Measurements from ENCODE around the gene KAT6B. TPM values are rescaled to one million over a fixed set of nuclear protein-coding genes. Genes with fewer than 3 reads are reported as not detected.

KAT6B gene
- total and polyA plus RNA-seq, 2 donors from 2014 or later, result 2.9 to 34.2 TPM

DNA sequence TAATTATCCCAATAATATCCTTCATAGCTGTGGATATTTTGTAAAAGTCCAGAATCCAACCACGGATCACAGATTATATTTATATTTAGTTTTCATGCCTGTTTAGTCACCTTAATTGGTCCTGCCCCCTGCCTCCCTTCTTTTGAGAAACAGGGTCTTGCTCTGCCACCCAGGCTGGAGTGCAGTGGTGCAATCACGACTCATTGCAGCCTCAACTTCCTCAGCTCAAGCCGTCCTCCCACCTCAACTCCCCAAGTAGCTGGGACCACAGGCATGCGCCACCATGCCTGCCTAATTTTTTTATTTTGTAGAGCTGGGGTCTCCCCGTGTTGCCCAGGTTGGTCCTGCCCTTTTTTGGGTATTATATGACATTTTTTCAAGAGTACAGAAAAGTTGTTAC lies 129.4 kb downstream of the KAT6B start:
- FAIRE-seq (no peak), DNase-seq (no peak)
- TF ChIP-seq, protein P1, sequence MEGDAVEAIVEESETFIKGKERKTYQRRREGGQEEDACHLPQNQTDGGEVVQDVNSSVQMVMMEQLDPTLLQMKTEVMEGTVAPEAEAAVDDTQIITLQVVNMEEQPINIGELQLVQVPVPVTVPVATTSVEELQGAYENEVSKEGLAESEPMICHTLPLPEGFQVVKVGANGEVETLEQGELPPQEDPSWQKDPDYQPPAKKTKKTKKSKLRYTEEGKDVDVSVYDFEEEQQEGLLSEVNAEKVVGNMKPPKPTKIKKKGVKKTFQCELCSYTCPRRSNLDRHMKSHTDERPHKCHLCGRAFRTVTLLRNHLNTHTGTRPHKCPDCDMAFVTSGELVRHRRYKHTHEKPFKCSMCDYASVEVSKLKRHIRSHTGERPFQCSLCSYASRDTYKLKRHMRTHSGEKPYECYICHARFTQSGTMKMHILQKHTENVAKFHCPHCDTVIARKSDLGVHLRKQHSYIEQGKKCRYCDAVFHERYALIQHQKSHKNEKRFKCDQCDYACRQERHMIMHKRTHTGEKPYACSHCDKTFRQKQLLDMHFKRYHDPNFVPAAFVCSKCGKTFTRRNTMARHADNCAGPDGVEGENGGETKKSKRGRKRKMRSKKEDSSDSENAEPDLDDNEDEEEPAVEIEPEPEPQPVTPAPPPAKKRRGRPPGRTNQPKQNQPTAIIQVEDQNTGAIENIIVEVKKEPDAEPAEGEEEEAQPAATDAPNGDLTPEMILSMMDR (IDR thresholded peaks at IDR 0.05; ENCODE audit: borderline replicate concordance, extremely low read depth, insufficient read depth), result no peak
- Histone ChIP-seq H3K4me3 (ENCODE audit: low read length in 3 of 3) (no peak overlapping the region), H3K27ac (ENCODE audit: low read depth in 2 of 2, low read length in 2 of 2) (no peak overlapping the region), H3K9me3 (ENCODE audit: control insufficient read depth in 2 of 3, insufficient read depth in 1 of 3, low read length in 3 of 3) (no peaks in the 10 kb centered on the region), H3K27me3 (ENCODE audit: control insufficient read depth, insufficient read depth, low read length) (no peaks in the 10 kb centered on the region), H3K36me3 (ENCODE audit: control insufficient read depth in 2 of 3, insufficient read depth in 3 of 3, low read length in 3 of 3) (no peaks in the 10 kb centered on the region), H3K9ac (ENCODE audit: low read length in 3 of 3) (no peak overlapping the region), H3K4me1 (ENCODE audit: control insufficient read depth in 2 of 3, insufficient read depth in 2 of 3, low read depth in 1 of 3, low read length in 3 of 3) (peaks cover 0 to 9% (median 0%) of the 10 kb centered on the region in 3 donors)
- intact Hi-C loops (cut with DNase I), result no loop called here

DNA sequence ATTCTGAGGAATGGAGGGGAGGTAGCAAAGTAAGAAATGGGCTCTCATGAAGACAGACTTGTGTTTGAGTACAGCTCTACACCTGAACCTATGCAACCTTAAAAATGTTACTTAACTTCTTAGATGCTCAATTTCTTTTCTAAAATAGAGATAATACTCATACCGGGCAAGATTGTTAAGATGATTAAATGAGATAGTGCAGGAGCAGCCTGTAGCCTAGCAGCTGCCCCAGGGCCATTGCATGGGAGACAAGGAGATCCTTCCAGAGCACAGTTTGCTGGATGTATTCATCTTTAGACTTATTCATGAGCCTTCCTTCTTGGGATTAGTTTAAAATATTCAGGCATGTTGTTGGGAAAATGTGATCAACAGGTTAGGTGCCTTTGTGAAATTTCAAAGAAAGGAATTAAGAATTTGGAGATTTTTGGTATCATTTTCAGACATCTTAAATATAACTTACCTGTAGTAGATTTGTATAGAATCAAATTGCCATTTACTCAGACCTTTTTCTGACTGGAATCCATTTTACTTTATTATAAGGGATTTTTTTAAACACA lies 130.2 kb downstream of the KAT6B start:
- H3K27ac ChIP-seq (ENCODE audit: low read depth in 2 of 2, low read length in 2 of 2), result no peak overlapping the region
- TF ChIP-seq, protein P1 (IDR thresholded peaks at IDR 0.05; ENCODE audit: borderline replicate concordance, extremely low read depth, insufficient read depth), result no peak
- intact Hi-C loops (cut with DNase I), result no loop called here
- FAIRE-seq, result no peak
- H3K9ac ChIP-seq (ENCODE audit: low read length in 3 of 3), result no peak overlapping the region
- DNase-seq, result no peak
- no peak overlapping the region for H3K4me3 ChIP-seq (ENCODE audit: low read length in 3 of 3)
- no peaks in the 10 kb centered on the region for H3K36me3 ChIP-seq (ENCODE audit: control insufficient read depth in 2 of 3, insufficient read depth in 3 of 3, low read length in 3 of 3)
- no peaks in the 10 kb centered on the region for H3K27me3 ChIP-seq (ENCODE audit: control insufficient read depth, insufficient read depth, low read length)
- H3K4me1 ChIP-seq (ENCODE audit: control insufficient read depth in 2 of 3, insufficient read depth in 2 of 3, low read depth in 1 of 3, low read length in 3 of 3), result peaks cover 0 to 9% (median 0%) of the 10 kb centered on the region in 3 donors
- no peaks in the 10 kb centered on the region for H3K9me3 ChIP-seq (ENCODE audit: control insufficient read depth in 2 of 3, insufficient read depth in 1 of 3, low read length in 3 of 3)

DNA sequence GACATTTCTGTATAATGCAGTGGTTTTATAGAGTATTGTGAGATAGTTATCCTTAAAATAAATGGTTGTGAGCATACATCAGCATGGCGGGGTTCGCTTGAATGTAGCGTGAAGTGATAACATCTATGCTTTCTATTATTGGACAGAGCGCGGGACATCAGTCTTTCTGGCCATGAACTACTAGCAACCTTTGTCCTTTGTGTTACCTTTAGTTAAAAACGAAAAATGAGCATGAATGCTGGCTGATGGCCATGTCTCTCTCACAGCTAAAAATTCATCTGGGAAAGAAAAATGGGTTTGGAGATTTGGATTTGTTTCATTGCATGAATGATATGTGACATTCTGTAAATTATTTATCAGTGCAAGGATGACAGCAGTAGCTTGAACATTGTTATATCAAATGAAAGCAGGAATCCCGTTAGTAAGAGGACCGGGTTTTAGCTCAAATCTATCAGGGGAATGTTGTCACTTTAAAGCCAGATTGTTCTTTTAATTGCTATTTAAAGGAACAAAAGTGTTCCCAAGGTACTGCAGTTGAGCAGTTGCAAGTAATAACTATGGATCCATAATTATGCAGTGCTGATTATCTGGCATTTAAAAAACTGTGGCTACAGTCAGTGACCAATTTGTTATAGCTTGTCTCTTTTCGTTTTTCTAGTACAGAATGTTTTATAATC lies 131.0 kb downstream of the KAT6B start:
- H3K4me3 ChIP-seq (ENCODE audit: low read length in 3 of 3), result peak overlapping the region in 1 of 3 donors; percentile 26
- intact Hi-C loops (cut with DNase I), result no loop called here
- FAIRE-seq (no peak), DNase-seq (peak in 2 of 5 donors; percentile 21 to 31)
- H3K27ac ChIP-seq (ENCODE audit: low read depth in 2 of 2, low read length in 2 of 2), result no peak overlapping the region
- no peaks in the 10 kb centered on the region for H3K36me3 ChIP-seq (ENCODE audit: control insufficient read depth in 2 of 3, insufficient read depth in 3 of 3, low read length in 3 of 3)
- H3K9ac ChIP-seq (ENCODE audit: low read length in 3 of 3), result no peak overlapping the region
- no peaks in the 10 kb centered on the region for H3K27me3 ChIP-seq (ENCODE audit: control insufficient read depth, insufficient read depth, low read length)
- TF ChIP-seq, protein P1 (IDR thresholded peaks at IDR 0.05; ENCODE audit: borderline replicate concordance, extremely low read depth, insufficient read depth), result no peak
- H3K9me3 ChIP-seq (ENCODE audit: control insufficient read depth in 2 of 3, insufficient read depth in 1 of 3, low read length in 3 of 3), result no peaks in the 10 kb centered on the region
- H3K4me1 ChIP-seq (ENCODE audit: control insufficient read depth in 2 of 3, insufficient read depth in 2 of 3, low read depth in 1 of 3, low read length in 3 of 3), result peaks cover 0 to 9% (median 0%) of the 10 kb centered on the region in 3 donors
